ENCODE results near the gene OR4D11.

GRCh38 chr11:59550842-59551658 lies 47.7 kb downstream of the OR4D11 start:
- no peak for TF ChIP-seq EZH2 (IDR thresholded peaks at IDR 0.05; ENCODE audit: low read depth)
- TF ChIP-seq CTCF (conservative IDR thresholded peaks at IDR 0.05): no peak

All from PC-9 (cell line).